PC-9 (cell line): ENCODE data around the gene EPC2.

Source experiments
- CTCF ChIP-seq: fragments of 200-600 bp; sonication (generic); conservative IDR thresholded peaks from 2 replicates; pipeline ENCODE4 v1.6.1; 2017; ENCODE audit warnings: mixed run types, antibody characterized with exemption, mild to moderate bottlenecking, moderate library complexity
- EZH2 ChIP-seq: fragments of 200-600 bp; sonication (generic); IDR thresholded peaks from 2 replicates; pipeline ENCODE4 v1.8.0; 2017; ENCODE audit warnings: antibody characterized with exemption, low read depth

- TF ChIP-seq CTCF (no peak), EZH2 (no peak)
Measured at GRCh38 chr2:148684507-148684906, 40.0 kb downstream of the EPC2 start.
